NCI-H446 treated with DMSO at 0.1 percent for 48 hours (cell line): ENCODE data around the gene SDSL.

Experiments
- DNase-seq: peaks from one replicate; lab custom pipeline; 2025; lab: John Stamatoyannopoulos, UW

SDSL gene

DNA sequence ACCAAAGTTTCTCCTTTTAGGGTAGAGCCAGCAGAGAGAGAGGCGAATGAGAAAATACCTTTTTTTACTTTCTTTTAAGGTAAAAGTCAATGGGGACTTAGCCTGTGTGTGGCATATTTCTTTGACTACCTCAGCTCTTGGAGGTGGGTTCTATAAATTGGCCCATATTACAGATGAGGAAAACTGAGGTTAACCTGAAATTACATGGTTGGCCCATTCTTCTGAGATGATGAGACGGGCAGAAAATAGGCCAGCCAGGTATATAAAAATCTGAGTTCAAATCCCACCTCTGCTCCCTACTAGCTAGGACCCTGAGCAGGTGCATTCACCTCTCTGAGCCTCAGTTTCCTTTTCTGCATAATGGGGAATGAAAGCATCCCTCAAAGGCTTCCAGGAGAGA, 27.1 kb downstream of the SDSL start:
- no peak for DNase-seq

DNA sequence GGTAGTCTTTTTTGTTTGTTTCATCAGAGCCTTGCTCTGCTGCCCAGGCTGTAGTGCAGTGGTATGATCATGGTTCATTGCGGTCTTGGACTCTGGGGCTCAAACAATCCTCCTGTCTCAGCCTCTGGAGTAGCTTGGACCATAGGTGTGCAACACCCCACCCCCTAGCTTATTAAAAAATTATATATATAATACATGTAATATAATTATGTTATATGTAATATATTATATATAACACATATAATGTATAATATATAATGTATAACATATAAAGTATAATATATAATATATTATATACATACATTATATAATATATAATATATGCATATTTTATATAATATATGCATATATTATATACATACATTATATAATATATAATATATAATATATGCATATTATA, 27.7 kb downstream of the SDSL start:
- no peak for DNase-seq

DNA sequence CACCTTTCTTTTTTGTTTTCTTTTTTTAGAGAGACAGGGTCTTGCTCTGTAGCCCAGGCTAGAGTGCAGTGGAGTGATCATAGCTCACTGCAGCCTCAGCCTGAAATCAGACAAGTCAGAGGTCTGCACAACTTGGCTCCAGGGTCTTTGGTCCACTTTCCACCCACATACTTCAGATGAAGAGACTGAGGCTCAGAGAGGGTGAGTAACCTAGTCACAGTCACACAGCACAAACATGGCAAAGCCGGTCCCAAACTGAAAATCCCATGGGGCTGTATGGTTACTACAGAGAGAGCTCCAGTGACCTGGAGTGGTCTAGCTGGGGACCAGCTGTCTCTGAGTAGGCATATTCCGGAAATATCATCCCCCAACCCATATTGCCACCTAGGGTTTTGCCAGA, 30.3 kb downstream of the SDSL start:
- DNase-seq, result no peak

DNA sequence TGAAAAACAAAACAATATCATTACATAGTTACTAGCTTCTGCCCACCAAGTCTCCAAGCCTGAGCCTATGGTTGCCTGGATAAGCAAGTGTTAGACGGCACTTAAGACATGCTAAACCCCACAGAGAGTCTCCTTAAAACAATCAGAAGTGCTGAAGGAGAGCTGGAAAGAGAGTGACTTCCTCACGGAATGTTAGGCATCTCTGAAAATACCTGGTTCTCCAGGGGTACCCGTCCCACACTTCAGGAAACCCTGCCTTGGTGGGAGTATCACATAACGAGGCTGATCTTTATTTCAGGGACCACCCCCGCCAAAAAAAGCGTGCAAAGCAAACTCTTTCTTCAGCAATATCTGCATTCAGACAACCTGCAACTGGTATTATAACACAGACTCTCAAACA, 31.1 kb downstream of the SDSL start:
- no peak for DNase-seq

DNA sequence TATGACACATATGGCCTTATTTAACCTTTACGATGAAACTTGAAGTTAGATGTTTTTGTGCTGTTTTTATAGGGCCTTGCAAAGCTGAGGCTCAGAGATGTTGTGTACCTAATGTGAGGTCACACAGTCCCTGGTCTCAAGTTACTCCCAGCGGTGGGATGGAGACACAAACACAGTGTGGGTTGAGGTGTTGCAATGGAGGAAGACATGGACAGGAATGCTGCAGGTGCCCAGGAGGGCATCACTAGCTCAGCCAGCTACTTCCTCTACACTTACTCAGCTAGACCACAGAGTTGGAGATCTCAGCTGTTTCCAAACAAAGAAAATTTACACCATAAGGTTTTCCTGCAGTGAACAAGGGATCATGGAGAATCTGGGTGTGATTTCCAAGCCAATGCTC, 34.0 kb downstream of the SDSL start:
- no peak for DNase-seq

DNA sequence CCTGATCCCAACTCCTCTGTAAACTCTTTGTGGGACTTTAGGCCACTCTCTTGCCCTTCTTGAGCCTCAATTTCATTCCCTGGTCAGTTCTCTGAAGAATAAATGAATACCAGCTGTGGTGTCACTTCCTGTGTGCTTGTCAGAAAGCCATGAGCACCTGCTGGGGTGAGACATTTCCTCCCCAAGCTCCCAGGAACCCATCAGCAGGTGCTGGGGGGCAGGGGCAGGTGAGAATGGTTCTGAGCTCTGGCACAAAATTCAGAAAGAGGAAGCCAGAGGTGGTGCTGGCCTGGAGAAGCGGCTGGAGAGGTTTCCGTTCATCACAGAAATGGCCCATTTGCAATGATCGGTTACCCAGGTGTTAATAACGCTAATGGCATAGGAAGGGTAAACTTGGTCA, 34.6 kb downstream of the SDSL start:
- DNase-seq, result no peak

DNA sequence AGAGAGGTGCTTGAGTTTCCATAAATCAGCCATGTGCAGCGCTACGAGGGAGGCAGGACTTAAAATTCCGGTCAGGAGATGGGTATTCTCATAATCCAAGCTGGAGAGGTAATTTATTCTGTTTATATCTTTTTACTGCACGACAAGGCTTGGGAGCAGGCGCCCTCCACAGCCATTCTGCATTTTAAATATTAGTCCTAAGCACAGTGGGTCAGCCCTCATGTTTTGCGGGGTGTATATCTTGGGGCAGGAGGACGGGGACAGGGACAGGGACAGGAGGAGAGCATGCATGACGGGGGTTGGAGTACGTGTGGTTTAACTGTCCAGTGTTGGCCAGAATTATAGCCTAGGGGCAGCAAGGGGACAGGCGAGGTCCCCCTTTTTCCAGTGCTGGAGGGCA, 35.0 kb downstream of the SDSL start:
- DNase-seq, result no peak

GRCh38 chr12:113457710-113458109, 35.5 kb downstream of the SDSL start:
- DNase-seq, result no peak

DNA sequence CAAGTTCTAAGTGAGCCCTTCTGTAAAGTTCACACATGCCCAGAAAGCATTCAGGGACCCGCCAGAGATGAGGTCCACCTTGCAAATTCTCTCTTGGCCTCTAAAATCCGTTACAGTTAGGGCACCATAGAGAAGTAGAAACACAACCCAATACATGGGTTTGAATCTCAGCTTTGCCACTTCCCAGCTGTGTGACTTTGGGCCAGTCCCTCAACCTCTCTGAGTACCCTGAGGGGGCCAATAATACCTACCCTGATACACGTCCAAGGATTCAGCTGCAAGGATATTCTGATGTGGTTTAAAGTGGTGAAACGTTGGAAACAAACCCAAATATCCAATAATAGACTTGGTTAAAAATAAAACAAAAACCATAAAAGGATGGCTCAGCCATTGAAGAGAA, 37.8 kb downstream of the SDSL start:
- no peak for DNase-seq

DNA sequence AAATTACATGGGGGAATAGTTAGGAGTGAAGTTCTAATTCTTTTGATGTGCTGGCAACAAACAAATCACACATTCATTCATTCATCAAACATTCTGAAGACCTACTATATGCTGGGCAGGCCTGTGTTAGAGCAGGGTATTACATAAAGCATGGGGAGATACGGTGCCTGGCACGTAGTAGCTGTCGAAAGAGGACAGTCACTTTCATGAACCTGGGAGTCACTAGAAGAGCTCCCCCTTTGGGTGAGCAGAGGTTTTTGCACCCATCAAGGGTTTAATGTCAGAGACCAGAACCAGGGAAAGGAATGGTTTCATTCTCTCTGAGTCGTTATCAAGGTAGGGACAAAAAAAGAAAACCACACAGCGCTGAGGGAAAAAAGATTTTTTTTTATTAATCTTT, 39.5 kb downstream of the SDSL start:
- DNase-seq, result no peak

DNA sequence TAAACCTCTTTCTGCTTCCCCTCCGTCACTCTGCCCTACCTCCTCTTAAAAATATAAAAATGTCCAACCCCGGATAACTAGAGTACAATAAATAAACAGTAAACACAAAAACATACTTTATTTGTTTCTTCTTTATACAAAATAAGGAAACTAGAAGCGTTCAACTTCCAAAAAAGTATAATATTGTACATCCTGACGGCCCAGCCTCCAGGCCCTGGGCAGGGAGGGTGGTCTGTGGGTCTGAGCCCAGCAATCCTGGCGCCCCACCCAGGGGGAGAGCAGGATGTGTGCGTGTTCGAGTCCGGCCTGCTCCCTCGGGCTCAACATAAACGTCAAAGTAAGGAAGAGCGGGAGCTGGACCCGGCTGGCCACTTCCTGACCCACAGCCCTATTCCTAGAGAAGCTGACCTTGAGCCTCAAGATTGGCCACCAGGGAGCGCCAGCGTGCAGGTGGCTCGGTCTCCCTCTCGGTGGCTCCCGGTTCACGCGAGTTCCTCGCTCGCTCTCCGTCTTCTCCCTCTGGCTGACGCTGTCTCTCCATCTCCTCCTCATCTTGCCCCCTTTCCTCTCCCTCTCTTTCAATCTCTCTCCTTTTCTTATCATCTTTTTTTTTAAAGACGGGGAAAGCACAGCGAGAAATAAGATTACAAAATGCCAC, 40.1 kb downstream of the SDSL start:
- no peak for DNase-seq

GRCh38 chr12:113462998-113463745, 41.0 kb downstream of the SDSL start:
- no peak for DNase-seq

- DNase-seq, result no peak
Measured at GRCh38 chr12:113463746-113464451, 41.7 kb downstream of the SDSL start.

- no peak for DNase-seq
Measured at GRCh38 chr12:113464452-113464775, 42.2 kb downstream of the SDSL start.

DNA sequence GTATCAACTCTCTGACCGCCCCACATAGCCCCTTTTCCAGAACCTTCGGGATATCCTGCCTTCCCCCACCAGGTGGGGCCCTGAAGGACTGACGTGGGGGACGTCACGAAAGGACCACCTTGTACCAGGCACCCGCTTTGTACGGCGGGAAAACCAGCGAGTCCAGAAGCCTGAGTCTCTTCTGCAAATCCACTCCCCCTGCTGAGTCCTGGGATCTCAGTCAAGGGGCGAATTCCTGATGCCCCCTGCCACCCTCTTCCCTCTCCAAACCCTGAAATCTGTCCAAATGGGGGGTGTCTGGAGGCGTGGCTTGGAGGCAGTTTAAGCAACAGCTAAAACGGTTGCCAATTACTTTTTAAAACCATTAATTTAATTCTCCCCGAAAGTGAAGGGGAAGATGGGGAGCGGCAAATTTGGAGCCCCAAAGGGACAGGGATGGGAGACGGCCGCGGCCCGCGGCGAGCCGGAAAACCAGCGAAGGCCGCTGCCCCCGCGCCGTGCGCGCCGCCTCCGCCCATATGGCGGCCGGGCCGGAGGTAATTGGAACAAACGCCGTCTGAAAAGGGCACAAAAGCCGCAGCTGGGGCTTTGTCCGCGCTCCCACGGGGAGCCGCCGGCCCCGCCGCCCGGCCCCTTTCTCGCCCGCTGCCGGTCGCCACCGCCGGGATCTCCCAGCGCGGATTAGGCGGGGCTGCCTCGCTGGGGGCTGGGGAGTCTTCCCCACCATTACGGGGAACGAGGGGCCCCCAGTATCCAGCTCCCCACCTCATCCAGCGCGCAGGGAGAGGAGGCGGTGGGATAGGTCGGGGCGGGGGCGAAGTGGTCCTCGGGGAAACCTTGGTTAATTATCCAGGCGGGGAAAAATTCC, 42.9 kb downstream of the SDSL start:
- DNase-seq, result no peak

GRCh38 chr12:113465808-113466453, 43.8 kb downstream of the SDSL start:
- DNase-seq, result no peak

- DNase-seq, result no peak
Measured at GRCh38 chr12:113466454-113467141, 44.4 kb downstream of the SDSL start.

DNA sequence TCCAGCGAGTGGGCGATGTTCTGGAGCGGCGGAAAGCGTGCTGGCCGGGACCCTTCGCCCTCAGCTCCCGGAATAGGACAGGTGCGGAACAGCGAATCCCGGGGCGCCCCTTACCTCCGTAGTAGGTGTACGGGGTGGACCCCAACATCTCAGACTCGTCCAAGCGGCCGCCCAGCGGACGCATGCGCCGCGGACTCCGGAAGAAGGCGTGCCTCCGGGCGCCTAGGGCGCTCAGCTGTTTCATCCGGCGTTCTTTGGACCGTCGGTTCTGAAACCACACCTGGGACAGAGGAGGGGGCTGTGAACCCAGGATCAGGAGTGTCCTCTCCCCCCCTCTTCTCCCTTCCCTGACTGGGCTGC, 44.9 kb downstream of the SDSL start:
- DNase-seq, result no peak

DNA sequence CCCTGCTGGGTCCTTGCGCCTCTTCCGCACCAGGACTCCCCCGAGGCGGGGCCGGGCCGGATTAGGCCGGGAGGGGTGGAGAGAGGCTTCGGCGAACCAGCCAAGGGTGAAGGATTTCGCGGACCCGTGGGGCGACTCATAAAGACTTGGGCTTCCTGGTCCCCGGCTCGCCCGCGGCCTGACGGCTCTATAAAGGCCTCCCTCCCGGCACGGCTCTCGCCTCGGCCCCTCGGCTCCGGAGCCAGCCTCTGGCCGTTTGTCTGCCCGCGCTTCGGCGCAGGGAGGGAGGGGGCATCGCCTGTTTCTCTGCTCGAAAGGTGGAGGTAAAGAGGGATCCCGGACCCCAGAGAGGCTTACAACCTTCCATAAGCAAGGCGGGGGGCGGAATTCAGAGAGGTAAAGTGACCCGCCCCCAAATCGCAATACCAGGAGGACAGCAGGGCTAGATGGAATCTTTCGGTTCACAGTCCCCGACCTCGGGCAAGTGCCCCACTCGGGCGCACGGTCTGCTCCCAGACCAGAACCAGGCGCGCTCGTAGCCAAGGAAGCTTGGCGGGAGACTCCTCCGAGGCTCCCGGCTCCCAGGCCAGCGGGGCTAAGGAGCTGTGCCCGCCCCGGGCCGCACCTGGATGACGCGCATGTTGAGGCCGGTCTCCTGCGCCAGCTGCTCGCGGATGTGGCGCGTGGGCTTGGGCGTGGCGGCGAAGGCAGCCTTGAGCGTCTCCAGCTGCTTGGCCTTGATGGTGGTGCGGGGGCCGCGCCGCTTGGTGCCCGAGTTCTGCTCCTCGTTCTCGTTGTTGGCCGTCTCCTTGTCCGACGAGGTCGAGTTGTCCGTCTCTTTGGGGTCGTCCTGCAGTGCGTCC, 45.6 kb downstream of the SDSL start:
- no peak for DNase-seq
